ENCODE results near the gene REC8.
"Not testable (repeated sequence)": the region's sequence is repeated elsewhere in the genome, so short reads cannot be mapped to it uniquely, and the experiment has no call there.

DNA sequence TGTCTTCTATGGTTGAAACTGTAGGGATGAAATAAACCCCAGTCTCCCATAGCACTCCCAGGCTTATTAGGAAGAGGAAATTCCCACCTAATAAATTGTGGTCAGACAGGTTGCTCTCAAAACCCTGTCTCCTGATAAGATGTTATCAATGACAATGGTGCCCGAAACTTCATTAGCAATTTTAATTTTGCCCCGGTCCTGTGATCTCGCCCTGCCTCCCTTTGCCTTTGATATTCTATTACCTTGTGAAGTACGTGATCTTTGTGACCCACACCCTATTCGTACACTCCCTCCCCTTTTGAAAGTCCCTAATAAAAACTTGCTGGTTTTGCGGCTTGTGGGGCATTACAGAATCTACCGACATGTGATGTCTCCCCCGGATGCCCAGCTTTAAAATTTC, 30.7 kb downstream of the REC8 start:
- not testable (repeated sequence) for TF ChIP-seq EZH2 (IDR thresholded peaks at IDR 0.05; ENCODE audit: low read length)
- TF ChIP-seq, protein P1, sequence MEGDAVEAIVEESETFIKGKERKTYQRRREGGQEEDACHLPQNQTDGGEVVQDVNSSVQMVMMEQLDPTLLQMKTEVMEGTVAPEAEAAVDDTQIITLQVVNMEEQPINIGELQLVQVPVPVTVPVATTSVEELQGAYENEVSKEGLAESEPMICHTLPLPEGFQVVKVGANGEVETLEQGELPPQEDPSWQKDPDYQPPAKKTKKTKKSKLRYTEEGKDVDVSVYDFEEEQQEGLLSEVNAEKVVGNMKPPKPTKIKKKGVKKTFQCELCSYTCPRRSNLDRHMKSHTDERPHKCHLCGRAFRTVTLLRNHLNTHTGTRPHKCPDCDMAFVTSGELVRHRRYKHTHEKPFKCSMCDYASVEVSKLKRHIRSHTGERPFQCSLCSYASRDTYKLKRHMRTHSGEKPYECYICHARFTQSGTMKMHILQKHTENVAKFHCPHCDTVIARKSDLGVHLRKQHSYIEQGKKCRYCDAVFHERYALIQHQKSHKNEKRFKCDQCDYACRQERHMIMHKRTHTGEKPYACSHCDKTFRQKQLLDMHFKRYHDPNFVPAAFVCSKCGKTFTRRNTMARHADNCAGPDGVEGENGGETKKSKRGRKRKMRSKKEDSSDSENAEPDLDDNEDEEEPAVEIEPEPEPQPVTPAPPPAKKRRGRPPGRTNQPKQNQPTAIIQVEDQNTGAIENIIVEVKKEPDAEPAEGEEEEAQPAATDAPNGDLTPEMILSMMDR (optimal IDR thresholded peaks at IDR 0.05 in 1 of 3, IDR thresholded peaks at IDR 0.05 in 1 of 3, conservative IDR thresholded peaks at IDR 0.05 in 1 of 3; ENCODE audit: extremely low read depth in 1 of 3, insufficient read depth in 2 of 3, low read length in 3 of 3), result not testable (repeated sequence)

Data from keratinocyte (primary cell).